Osteocyte (in vitro differentiated cells): ENCODE data around the gene TUBB4A. TPM values are rescaled to one million over a fixed set of nuclear protein-coding genes. Genes with fewer than 3 reads are reported as not detected.

Source experiments
- DNase-seq: peaks from one replicate; pipeline ENCODE4 v3.0.0; 2021; ENCODE audit warnings: mixed read lengths; ENCODE audit not compliant: unreplicated experiment; ENCODE audit errors: extremely low spot score
- H3K27ac Mint-ChIP-seq: one replicate; pipeline ENCODE4 v1.8.0; 2021; ENCODE audit warnings: mild to moderate bottlenecking, mixed read lengths; ENCODE audit not compliant: unreplicated experiment
- H3K27me3 Mint-ChIP-seq: one replicate; pipeline ENCODE4 v1.8.0; 2021; ENCODE audit warnings: mixed read lengths; ENCODE audit not compliant: unreplicated experiment
- H3K36me3 Mint-ChIP-seq: one replicate; pipeline ENCODE4 v1.8.0; 2021; ENCODE audit warnings: mixed read lengths; ENCODE audit not compliant: unreplicated experiment
- H3K4me1 Mint-ChIP-seq: one replicate; pipeline ENCODE4 v1.8.0; 2021; ENCODE audit warnings: mixed read lengths; ENCODE audit not compliant: unreplicated experiment
- H3K4me3 Mint-ChIP-seq: one replicate; pipeline ENCODE4 v1.8.0; 2021; ENCODE audit warnings: mild to moderate bottlenecking, moderate library complexity, mixed read lengths; ENCODE audit not compliant: unreplicated experiment
- H3K9me3 Mint-ChIP-seq: one replicate; pipeline ENCODE4 v1.8.0; 2021; ENCODE audit warnings: mixed read lengths; ENCODE audit not compliant: unreplicated experiment
- CTCF ChIP-seq: fragments of 200-600 bp; sonication (generic); IDR thresholded peaks from 2 replicates; pipeline ENCODE4 v1.5.0; 2021; ENCODE audit warnings: antibody characterized with exemption, mild to moderate bottlenecking, moderate library complexity
- total RNA-seq: library from RNA; stranded (reverse); gene quantifications from 2 replicates; pipeline ENCODE4 v1.2.1, GENCODE V29; 2021

Gene TUBB4A
- total RNA-seq, 1 donor from 2014 or later = not detected

GRCh38 chr19:6516659-6517291, 14.7 kb upstream of the TUBB4A start:
- H3K27me3 Mint-ChIP-seq = no peaks in the 10 kb centered on the region
- H3K4me1 Mint-ChIP-seq = peaks cover 17% of the 10 kb centered on the region
- peak; percentile 98 for TF ChIP-seq CTCF
- peak overlapping the region; percentile 95 for H3K27ac Mint-ChIP-seq
- no peaks in the 10 kb centered on the region for H3K9me3 Mint-ChIP-seq
- DNase-seq = peak; percentile 97
- H3K4me3 Mint-ChIP-seq = peak overlapping the region; percentile 98
- no peaks in the 10 kb centered on the region for H3K36me3 Mint-ChIP-seq

- DNase-seq = peak; percentile 90
- Mint-ChIP-seq H3K27ac (peak overlapping the region; percentile 95), H3K4me3 (peak overlapping the region; percentile 98), H3K4me1 (peaks cover 17% of the 10 kb centered on the region), H3K27me3 (no peaks in the 10 kb centered on the region), H3K36me3 (no peaks in the 10 kb centered on the region), H3K9me3 (no peaks in the 10 kb centered on the region)
- no peak for TF ChIP-seq CTCF
These were observed 14.0 kb upstream of the TUBB4A start for GRCh38 chr19:6516018-6516658.

- no peak for TF ChIP-seq CTCF
- H3K36me3 Mint-ChIP-seq = no peaks in the 10 kb centered on the region
- H3K4me1 Mint-ChIP-seq = peaks cover 17% of the 10 kb centered on the region
- no peak overlapping the region for H3K27ac Mint-ChIP-seq
- no peaks in the 10 kb centered on the region for H3K9me3 Mint-ChIP-seq
- no peaks in the 10 kb centered on the region for H3K27me3 Mint-ChIP-seq
- DNase-seq = no peak
- H3K4me3 Mint-ChIP-seq = no peak overlapping the region
These were observed 12.9 kb upstream of the TUBB4A start for GRCh38 chr19:6514926-6515544.

- Mint-ChIP-seq H3K4me1 (peaks cover 17% of the 10 kb centered on the region), H3K9me3 (no peaks in the 10 kb centered on the region), H3K27ac (no peak overlapping the region), H3K4me3 (no peak overlapping the region), H3K27me3 (no peaks in the 10 kb centered on the region), H3K36me3 (no peaks in the 10 kb centered on the region)
- DNase-seq = no peak
- TF ChIP-seq CTCF = no peak
These were observed 12.0 kb upstream of the TUBB4A start for GRCh38 chr19:6514089-6514488.

- peaks cover 4% of the 10 kb centered on the region for H3K4me1 Mint-ChIP-seq
- no peak for DNase-seq
- no peak overlapping the region for H3K4me3 Mint-ChIP-seq
- no peaks in the 10 kb centered on the region for H3K36me3 Mint-ChIP-seq
- no peaks in the 10 kb centered on the region for H3K27me3 Mint-ChIP-seq
- H3K9me3 Mint-ChIP-seq = no peaks in the 10 kb centered on the region
- no peak for TF ChIP-seq CTCF
- no peak overlapping the region for H3K27ac Mint-ChIP-seq
These were observed 8.5 kb upstream of the TUBB4A start for GRCh38 chr19:6510618-6511017.
